Activated CD4-positive, alpha-beta T cell treated with anti-CD3 and anti-CD28 coated beads, Interleukin-2, amount 10 ng/mL, durations not matched to agents 7 days and 5 days (primary cell): ENCODE data around the gene ITPKB. TPM values are rescaled to one million over a fixed set of nuclear protein-coding genes. Genes with fewer than 3 reads are reported as not detected.

Source experiments
- CTCF ChIA-PET: fragments of 350-600 bp; sonication (Branson Sonifier 250); formaldehyde crosslinking; loops from one replicate; lab custom pipeline; 2021; ENCODE audit warnings: antibody characterized with exemption; lab: Charles Lee
- POLR2A ChIA-PET: fragments of 350-600 bp; sonication (Branson Sonifier 250); formaldehyde crosslinking; loops from one replicate; lab custom pipeline; 2021; ENCODE audit warnings: antibody characterized with exemption; lab: Charles Lee
- DNase-seq: peaks from one replicate; pipeline ENCODE4 v3.0.0-alpha.2; 2020
- H3K27ac Mint-ChIP-seq: one replicate; pipeline ENCODE4 v1.8.0; 2021; ENCODE audit warnings: mild to moderate bottlenecking, moderate library complexity, mixed read lengths
- H3K27me3 Mint-ChIP-seq: one replicate; pipeline ENCODE4 v1.8.0; 2021; ENCODE audit warnings: mixed read lengths
- H3K36me3 Mint-ChIP-seq: one replicate; pipeline ENCODE4 v1.8.0; 2021; ENCODE audit warnings: low read depth, mixed read lengths
- H3K4me1 Mint-ChIP-seq: one replicate; pipeline ENCODE4 v1.8.0; 2021; ENCODE audit warnings: mixed read lengths
- H3K4me3 Mint-ChIP-seq: one replicate; pipeline ENCODE4 v1.8.0; 2021; ENCODE audit warnings: mild to moderate bottlenecking, moderate library complexity, mixed read lengths
- H3K9me3 Mint-ChIP-seq: one replicate; pipeline ENCODE4 v1.8.0; 2021; ENCODE audit warnings: mixed read lengths
- total RNA-seq, 2 experiments: library from RNA; stranded (reverse); gene quantifications; one replicate each; pipeline ENCODE4 v1.2.3, GENCODE V29; 2021

ITPKB gene
- total RNA-seq, 2 experiments from 2014 or later: 61.1 to 64.0 TPM

DNA sequence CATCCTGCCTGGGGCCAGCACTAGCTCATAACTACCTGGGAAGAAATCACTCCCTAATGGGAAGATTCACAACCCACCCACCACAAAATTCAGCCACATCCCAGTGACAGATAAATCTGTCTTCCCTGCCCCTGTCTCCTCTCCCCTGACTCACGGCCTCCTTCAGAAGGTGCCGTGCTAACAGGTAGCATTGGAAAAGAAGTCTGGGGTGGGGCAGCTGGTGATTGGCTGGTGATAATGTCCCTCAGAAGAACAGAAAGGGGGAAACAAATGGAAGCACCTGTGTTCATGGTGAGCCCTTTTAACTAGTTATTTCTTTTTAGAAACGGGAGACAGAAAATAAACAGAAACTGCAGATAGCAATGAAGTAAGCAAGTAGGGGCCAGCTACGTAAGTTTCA is 29.1 kb downstream of the ITPKB start:
- Mint-ChIP-seq H3K36me3 (peaks cover 58% of the 10 kb centered on the region), H3K27me3 (peaks cover 2% of the 10 kb centered on the region), H3K4me1 (peaks cover 85% of the 10 kb centered on the region), H3K27ac (peak overlapping the region; percentile 88), H3K4me3 (peak overlapping the region; percentile 24), H3K9me3 (peaks cover 14% of the 10 kb centered on the region)
- POLR2A ChIA-PET: interaction anchor here (0.6 kb wide), 1 partner anchor 20 kb away, joined by 3 read pairs; no protein-coding TSS in a partner anchor
- no peak for DNase-seq
- CTCF ChIA-PET: interaction anchor here (1.1 to 2.3 kb wide), 5 partner anchors 10 to 107 kb away, joined by 3 to 7 read pairs (median 4); no protein-coding TSS in a partner anchor

GRCh38 chr1:226708967-226709396 is 30.1 kb downstream of the ITPKB start:
- ChIA-PET CTCF (interaction anchor here (1.1 to 1.8 kb wide), 3 partner anchors 10 to 108 kb away, joined by 3 to 4 read pairs (median 4); no protein-coding TSS in a partner anchor), POLR2A (no interaction called here)
- Mint-ChIP-seq H3K4me1 (peaks cover 86% of the 10 kb centered on the region), H3K36me3 (peaks cover 57% of the 10 kb centered on the region), H3K4me3 (no peak overlapping the region), H3K9me3 (peaks cover 5% of the 10 kb centered on the region), H3K27ac (peak overlapping the region; percentile 88), H3K27me3 (peaks cover 2% of the 10 kb centered on the region)
- no peak for DNase-seq

DNA sequence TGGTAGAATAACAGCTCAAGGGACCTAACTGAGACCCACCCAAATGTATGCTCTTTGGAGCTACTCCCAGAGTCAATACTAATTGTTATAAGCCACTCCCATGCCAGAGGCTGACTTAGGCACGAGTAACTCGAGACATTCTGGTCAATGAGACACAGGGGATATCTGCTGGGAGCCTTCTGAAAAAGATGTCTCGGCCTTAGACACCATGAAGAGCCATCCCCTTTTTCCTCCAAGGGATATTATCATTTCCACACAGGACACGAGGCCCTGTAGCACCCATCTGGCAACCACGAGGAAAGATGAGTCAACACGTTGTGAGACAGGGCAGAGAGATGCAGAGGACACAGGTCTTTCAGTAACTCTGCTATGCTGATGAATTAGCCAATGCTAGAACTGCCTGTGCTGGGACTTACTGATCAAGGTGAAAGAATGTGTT is 30.7 kb downstream of the ITPKB start:
- Mint-ChIP-seq H3K36me3 (peaks cover 55% of the 10 kb centered on the region), H3K4me3 (no peak overlapping the region)
- CTCF ChIA-PET: interaction anchor here (0.8 to 1.8 kb wide), 4 partner anchors 9 to 21 kb away, joined by 3 to 6 read pairs (median 4); no protein-coding TSS in a partner anchor

DNA sequence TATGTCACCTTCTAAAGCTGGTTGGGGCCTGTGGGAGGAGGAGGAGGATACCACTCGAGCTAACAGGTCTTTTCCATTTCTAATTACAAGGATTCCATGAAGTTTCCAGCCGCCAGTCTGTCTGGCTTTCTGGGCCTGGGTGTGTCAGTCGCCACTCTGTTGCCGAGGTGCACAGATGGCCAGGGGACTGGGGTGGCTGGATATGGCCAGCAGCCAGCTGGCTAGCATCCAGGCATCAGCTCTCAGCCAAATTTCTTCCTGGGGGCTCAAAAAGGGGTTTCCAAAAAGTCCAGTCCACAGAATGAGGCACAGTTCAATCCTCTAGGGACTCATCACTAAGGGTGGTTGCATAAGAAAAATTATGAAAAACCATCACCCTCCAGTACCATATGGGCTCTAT is 32.4 kb downstream of the ITPKB start:
- DNase-seq: no peak
- CTCF ChIA-PET: interaction anchor here (0.8 to 3.1 kb wide), 5 partner anchors 9 to 31 kb away, joined by 3 to 15 read pairs (median 4); no protein-coding TSS in a partner anchor
- Mint-ChIP-seq H3K9me3 (no peaks in the 10 kb centered on the region), H3K36me3 (peaks cover 52% of the 10 kb centered on the region), H3K27ac (no peak overlapping the region), H3K4me3 (no peak overlapping the region), H3K27me3 (peaks cover 2% of the 10 kb centered on the region), H3K4me1 (peaks cover 79% of the 10 kb centered on the region)
- POLR2A ChIA-PET: no interaction called here

More for the DNA sequence above, 30.7 kb downstream of the ITPKB start:
- H3K27me3 Mint-ChIP-seq: peaks cover 2% of the 10 kb centered on the region
- no peaks in the 10 kb centered on the region for H3K9me3 Mint-ChIP-seq
- POLR2A ChIA-PET: no interaction called here
- peaks cover 84% of the 10 kb centered on the region for H3K4me1 Mint-ChIP-seq
- no peak for DNase-seq
- peak overlapping the region; percentile 88 for H3K27ac Mint-ChIP-seq

GRCh38 chr1:226704169-226704937 is 34.7 kb downstream of the ITPKB start:
- Mint-ChIP-seq H3K9me3 (no peaks in the 10 kb centered on the region), H3K27ac (peak overlapping the region; percentile 85), H3K4me1 (peaks cover 72% of the 10 kb centered on the region), H3K27me3 (no peaks in the 10 kb centered on the region), H3K4me3 (peak overlapping the region; percentile 75), H3K36me3 (peaks cover 58% of the 10 kb centered on the region)
- ChIA-PET CTCF (interaction anchor here (0.6 to 3.1 kb wide), 5 partner anchors 11 to 102 kb away, joined by 3 to 15 read pairs (median 4); no protein-coding TSS in a partner anchor), POLR2A (no interaction called here)
- no peak for DNase-seq

DNA sequence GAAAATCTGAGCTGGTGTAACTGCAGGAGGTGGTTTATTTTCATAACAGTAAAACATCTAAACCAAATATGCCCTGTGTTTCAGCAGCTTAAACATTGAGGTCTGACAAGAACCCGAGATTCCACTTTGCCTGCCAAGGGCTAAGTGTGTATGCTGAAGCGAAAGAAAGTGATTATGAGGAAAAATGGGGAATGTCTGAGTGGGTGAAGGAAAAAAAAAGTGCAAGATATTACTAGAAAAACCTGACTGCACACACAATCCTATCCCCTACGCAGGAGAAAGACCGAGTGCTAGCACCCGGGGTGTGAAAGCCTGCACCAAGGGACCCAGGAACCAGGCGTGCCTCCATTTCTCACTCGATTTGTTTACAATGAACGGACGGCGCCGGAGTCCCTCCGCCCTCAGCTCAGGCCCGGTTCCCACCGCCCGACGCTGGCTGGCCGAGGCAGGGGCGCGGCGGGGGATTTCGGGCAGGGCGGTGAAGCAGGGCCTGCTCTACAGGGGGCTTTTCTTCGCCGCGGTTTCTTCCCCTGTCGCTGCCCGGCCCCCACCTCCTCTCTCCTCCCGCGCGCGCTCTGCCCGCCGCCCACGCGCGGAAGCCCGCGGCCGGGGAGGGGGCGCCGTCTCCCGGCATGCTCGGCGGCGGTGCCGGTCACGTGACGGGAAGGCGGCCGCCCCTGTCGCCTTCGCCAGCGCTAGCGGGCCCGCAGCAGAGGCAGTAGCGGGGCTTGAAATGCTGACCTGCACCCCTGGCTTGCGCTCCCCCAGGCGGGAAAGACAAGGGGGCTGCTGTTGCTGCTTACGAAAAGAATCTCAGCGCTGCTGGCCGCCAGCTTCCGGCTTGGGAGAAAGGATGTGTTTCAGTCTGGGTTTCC is 35.9 kb downstream of the ITPKB start:
- Mint-ChIP-seq H3K9me3 (no peaks in the 10 kb centered on the region), H3K27me3 (no peaks in the 10 kb centered on the region), H3K27ac (peak overlapping the region; percentile 86), H3K36me3 (peaks cover 58% of the 10 kb centered on the region), H3K4me1 (peaks cover 72% of the 10 kb centered on the region), H3K4me3 (peak overlapping the region; percentile 75)
- ChIA-PET CTCF (interaction anchor here (0.7 to 1.5 kb wide), 3 partner anchors 21 to 103 kb away, joined by 3 to 4 read pairs (median 3); no protein-coding TSS in a partner anchor), POLR2A (interaction anchor here (0.6 to 0.7 kb wide), 2 partner anchors 114 to 758 kb away, joined by 3 read pairs; no protein-coding TSS in a partner anchor)
- DNase-seq: peak; percentile 72

DNA sequence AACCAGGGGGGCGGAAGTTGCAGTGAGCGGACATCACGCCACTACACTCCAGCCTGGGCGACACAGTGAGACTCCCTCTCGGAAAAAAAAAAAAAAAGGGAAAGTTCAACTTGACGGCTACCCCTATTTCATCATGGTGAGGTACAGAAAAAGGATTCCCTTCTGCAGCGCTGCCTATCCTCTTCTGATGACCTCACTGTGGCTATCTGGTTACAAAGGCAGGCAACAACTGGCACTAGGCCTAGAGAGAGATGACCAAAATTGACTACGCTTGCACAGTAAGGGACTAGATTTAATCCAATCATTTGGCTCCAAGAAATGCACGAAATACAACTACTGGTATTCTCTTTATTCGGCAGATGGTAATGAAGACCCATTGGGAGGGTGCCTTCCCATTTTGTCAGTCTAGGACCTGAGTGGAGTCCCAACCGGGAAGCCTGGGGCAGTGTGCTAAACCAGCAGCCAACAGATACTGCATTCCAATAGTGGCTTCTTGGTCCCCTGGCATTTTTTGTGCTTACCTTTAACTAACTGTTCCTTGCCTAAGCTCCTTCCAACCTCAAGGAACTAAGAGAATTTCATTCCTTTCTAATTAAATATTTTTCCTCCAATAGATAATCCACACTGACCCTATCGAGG is 36.6 kb downstream of the ITPKB start:
- H3K9me3 Mint-ChIP-seq: no peaks in the 10 kb centered on the region
- H3K4me1 Mint-ChIP-seq: peaks cover 74% of the 10 kb centered on the region
- H3K27me3 Mint-ChIP-seq: no peaks in the 10 kb centered on the region
- peak overlapping the region; percentile 86 for H3K27ac Mint-ChIP-seq
- no peak for DNase-seq
- H3K4me3 Mint-ChIP-seq: peak overlapping the region; percentile 75
- H3K36me3 Mint-ChIP-seq: peaks cover 58% of the 10 kb centered on the region
- ChIA-PET CTCF (interaction anchor here (0.7 to 1.5 kb wide), 3 partner anchors 21 to 353 kb away, joined by 3 to 4 read pairs (median 3); no protein-coding TSS in a partner anchor), POLR2A (interaction anchor here (0.6 to 0.7 kb wide), 2 partner anchors 115 to 757 kb away, joined by 3 read pairs; no protein-coding TSS in a partner anchor)

DNA sequence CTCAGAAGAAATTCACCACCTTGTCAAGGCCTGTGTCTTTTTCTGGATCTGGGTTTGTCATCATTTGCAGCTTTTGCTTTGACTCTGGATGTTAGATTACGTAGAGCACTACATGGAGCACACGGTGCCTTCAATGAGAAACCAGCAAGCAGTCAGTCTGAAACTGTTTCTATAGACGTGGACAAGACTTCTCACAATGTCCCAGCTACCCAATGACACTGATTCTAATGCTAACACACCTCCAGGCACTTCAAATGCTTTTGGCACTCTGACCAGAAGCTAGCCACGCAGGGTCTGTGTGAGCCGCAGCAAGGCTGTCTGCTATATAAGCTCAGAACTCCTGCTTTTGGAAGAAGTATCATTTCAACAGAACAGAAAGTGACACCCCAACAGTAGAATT is 38.2 kb downstream of the ITPKB start:
- Mint-ChIP-seq H3K4me1 (peaks cover 83% of the 10 kb centered on the region), H3K27ac (no peak overlapping the region), H3K9me3 (no peaks in the 10 kb centered on the region), H3K27me3 (no peaks in the 10 kb centered on the region), H3K36me3 (peaks cover 56% of the 10 kb centered on the region), H3K4me3 (no peak overlapping the region)
- CTCF ChIA-PET: interaction anchor here (1.0 to 1.2 kb wide), 2 partner anchors 12 to 24 kb away, joined by 3 to 4 read pairs; no protein-coding TSS in a partner anchor
- POLR2A ChIA-PET: no interaction called here
- no peak for DNase-seq

GRCh38 chr1:226699166-226699565 is 39.9 kb downstream of the ITPKB start:
- DNase-seq: no peak
- Mint-ChIP-seq H3K36me3 (peaks cover 48% of the 10 kb centered on the region), H3K27me3 (no peaks in the 10 kb centered on the region), H3K27ac (peak overlapping the region; percentile 71), H3K9me3 (no peaks in the 10 kb centered on the region), H3K4me1 (peaks cover 77% of the 10 kb centered on the region), H3K4me3 (no peak overlapping the region)
- ChIA-PET CTCF (interaction anchor here (0.8 to 1.8 kb wide), 4 partner anchors 9 to 58 kb away, joined by 3 to 4 read pairs (median 4); no protein-coding TSS in a partner anchor), POLR2A (interaction anchor here (0.6 kb wide), 1 partner anchor 13 kb away, joined by 3 read pairs; no protein-coding TSS in a partner anchor)

DNA sequence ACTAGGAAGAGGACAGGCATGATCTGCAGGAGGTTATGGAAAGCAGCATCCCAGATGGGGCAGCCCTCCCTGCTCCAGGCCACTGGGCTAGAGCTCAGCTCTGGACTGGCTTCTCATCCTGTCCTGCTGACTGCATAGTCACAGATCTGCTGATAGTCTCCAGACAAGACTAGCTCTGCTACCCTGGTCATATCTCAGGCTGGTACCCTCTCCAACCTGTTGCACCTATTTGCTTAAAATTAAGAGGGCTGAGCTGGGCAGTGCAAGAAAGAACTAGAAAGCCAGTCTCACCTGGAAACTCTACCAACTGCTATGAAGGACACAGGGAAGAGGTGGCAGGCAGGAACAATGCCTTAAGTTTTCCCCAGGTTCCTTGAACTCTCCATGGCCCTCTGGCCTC is 40.4 kb downstream of the ITPKB start:
- Mint-ChIP-seq H3K4me1 (peaks cover 77% of the 10 kb centered on the region), H3K4me3 (no peak overlapping the region), H3K27me3 (no peaks in the 10 kb centered on the region), H3K36me3 (peaks cover 48% of the 10 kb centered on the region), H3K27ac (peak overlapping the region; percentile 71), H3K9me3 (no peaks in the 10 kb centered on the region)
- DNase-seq: no peak
- CTCF ChIA-PET: interaction anchor here (0.9 to 1.8 kb wide), 4 partner anchors 10 to 16 kb away, joined by 3 to 4 read pairs (median 4); no protein-coding TSS in a partner anchor
- POLR2A ChIA-PET: no interaction called here

- CTCF ChIA-PET: interaction anchor here (0.9 to 1.8 kb wide), 4 partner anchors 9 to 16 kb away, joined by 3 to 4 read pairs (median 4); no protein-coding TSS in a partner anchor
- Mint-ChIP-seq H3K4me1 (peaks cover 80% of the 10 kb centered on the region), H3K4me3 (no peak overlapping the region), H3K27me3 (no peaks in the 10 kb centered on the region), H3K36me3 (peaks cover 50% of the 10 kb centered on the region), H3K27ac (no peak overlapping the region), H3K9me3 (no peaks in the 10 kb centered on the region)
- no peak for DNase-seq
- POLR2A ChIA-PET: no interaction called here
These were observed 41.0 kb downstream of the ITPKB start for GRCh38 chr1:226697929-226698544.
